SIG-M5 treated with dmso at 0.1 percent for 504 hours (cell line): Measurements from ENCODE around the gene MTFP1.
A peak's percentile ranks its signal among the peaks of the same experiment; 100 is the strongest.
"Not testable (repeated sequence)": the region's sequence is repeated elsewhere in the genome, so short reads cannot be mapped to it uniquely, and the experiment has no call there.

Experiments
- DNase-seq: peaks from one replicate; lab custom pipeline; 2025; ENCODE audit not compliant: unreplicated experiment; lab: John Stamatoyannopoulos, UW

The MTFP1 gene

GRCh38 chr22:30453731-30454510 lies 28.4 kb downstream of the MTFP1 start:
- DNase-seq: peak; percentile 9

- DNase-seq: no peak
Observed at GRCh38 chr22:30455075-30455840, 29.7 kb downstream of the MTFP1 start.

- no peak for DNase-seq
Observed at GRCh38 chr22:30457981-30458380, 32.4 kb downstream of the MTFP1 start.

GRCh38 chr22:30459181-30460052 lies 33.8 kb downstream of the MTFP1 start:
- DNase-seq: peak; percentile 8

- DNase-seq: no peak
Observed at GRCh38 chr22:30460147-30460546, 34.6 kb downstream of the MTFP1 start.

GRCh38 chr22:30460555-30460954 lies 35.0 kb downstream of the MTFP1 start:
- DNase-seq: not testable (repeated sequence)

- DNase-seq: no peak
Observed at GRCh38 chr22:30469165-30469564, 43.6 kb downstream of the MTFP1 start.

- DNase-seq: no peak
Observed at GRCh38 chr22:30470655-30471054, 45.1 kb downstream of the MTFP1 start.

- DNase-seq: no peak
Observed at GRCh38 chr22:30471616-30472318, 46.2 kb downstream of the MTFP1 start, which contains the start of gene SEC14L3. Gene SEC14L3, minus strand, starts transcription at chr22:30472017. Its CDS starts 59 bp downstream, at chr22:30471958.

- DNase-seq: no peak
Observed at GRCh38 chr22:30472994-30473720, 47.6 kb downstream of the MTFP1 start.

GRCh38 chr22:30474121-30474520 lies 48.6 kb downstream of the MTFP1 start:
- no peak for DNase-seq

GRCh38 chr22:30474683-30475424 lies 49.3 kb downstream of the MTFP1 start:
- DNase-seq: no peak
